GM13977 (cell line): ENCODE data around the gene MEGF11.

ENCODE experiments used
- DNase-seq: peaks from one replicate; pipeline ENCODE4 v3.0.0; 2012; ENCODE audit warnings: low spot score
- in situ Hi-C: fragments of 300-500 bp; cut with MboI; formaldehyde crosslinking; loops from one replicate; pipeline ENCODE4 v1.12.0; 2022; ENCODE audit warnings: low sequenced_read_pairs, low pct_unique_long_range_greater_than_20kb, mixed read lengths, inconsistent platforms; ENCODE audit not compliant: unreplicated experiment
- TF ChIP-seq, protein P1 (sequence below): IDR thresholded peaks from 2 replicates; pipeline ENCODE4 v1.5.1; 2012; ENCODE audit warnings: mild to moderate bottlenecking, control low read depth; ENCODE audit not compliant: insufficient read depth; ENCODE audit errors: extremely low read depth, missing control alignments

Gene MEGF11

DNA sequence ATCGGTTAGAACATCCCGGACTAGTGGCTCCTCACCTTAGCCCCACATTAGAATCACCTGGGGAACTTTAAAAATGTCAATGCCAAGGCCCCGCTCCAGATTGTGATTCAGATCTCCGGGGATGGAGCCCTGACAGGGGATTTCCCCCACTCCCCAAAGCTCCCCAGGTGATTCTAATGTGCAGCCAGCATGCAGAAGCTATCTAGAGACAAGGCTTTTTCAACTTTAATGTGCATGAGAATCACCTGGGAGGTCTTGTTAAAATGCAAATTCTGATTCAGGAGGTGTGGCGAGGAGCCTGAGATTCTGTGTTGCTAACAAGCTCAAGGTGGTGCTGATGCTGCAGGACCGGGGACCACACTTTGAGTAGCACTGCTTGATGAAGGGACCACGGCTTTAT is 227.6 kb downstream of the MEGF11 start:
- no peak for DNase-seq
- in situ Hi-C loops = no loop called here

DNA sequence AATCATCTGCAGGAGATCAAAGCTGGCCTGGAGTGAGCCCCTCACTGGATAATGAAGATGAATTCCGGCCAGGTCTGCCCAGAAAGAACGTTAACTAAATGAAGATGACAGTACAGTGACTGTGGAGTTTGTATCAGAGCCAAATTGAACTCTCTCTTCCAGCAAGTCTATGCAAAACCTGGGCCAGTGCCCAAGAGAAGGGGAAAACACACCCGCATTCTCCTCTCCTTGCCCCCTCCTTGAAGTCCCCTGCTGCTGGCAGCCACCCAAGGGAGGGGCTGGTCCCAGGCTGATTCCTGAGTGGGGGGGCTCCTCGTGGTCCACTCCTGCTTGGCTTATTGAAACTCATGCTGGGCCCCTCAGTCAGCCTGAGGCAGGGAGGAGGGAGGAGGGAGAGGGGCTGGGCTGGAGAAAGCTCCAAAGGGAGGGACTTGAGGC is 228.5 kb downstream of the MEGF11 start:
- TF ChIP-seq, protein P1, sequence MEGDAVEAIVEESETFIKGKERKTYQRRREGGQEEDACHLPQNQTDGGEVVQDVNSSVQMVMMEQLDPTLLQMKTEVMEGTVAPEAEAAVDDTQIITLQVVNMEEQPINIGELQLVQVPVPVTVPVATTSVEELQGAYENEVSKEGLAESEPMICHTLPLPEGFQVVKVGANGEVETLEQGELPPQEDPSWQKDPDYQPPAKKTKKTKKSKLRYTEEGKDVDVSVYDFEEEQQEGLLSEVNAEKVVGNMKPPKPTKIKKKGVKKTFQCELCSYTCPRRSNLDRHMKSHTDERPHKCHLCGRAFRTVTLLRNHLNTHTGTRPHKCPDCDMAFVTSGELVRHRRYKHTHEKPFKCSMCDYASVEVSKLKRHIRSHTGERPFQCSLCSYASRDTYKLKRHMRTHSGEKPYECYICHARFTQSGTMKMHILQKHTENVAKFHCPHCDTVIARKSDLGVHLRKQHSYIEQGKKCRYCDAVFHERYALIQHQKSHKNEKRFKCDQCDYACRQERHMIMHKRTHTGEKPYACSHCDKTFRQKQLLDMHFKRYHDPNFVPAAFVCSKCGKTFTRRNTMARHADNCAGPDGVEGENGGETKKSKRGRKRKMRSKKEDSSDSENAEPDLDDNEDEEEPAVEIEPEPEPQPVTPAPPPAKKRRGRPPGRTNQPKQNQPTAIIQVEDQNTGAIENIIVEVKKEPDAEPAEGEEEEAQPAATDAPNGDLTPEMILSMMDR = no peak
- in situ Hi-C loops = no loop called here

More for the DNA sequence above, 227.6 kb downstream of the MEGF11 start:
- TF ChIP-seq, protein P1 = no peak

DNA sequence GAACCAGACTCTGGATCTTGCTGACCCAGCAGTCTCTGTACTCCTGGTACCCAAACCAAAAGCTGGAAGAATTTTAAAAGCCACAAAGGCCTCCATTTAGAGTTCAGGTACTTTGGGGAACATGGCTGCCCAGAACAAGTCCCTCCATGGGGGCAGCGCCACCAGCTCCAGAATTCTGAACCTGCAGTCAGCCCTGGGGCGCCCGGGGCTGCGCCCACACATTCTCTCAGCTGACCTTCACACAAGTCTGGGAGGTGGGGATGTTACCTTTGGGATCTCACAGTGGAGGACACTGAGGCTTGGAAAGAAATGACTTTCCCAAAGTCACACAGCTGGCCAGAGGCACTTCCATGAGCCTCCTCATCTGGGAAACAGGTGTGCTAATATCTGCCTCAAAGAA is 229.4 kb downstream of the MEGF11 start:
- TF ChIP-seq, protein P1 = no peak
- no peak for DNase-seq
- in situ Hi-C loops = no loop called here

More for the DNA sequence above, 228.5 kb downstream of the MEGF11 start:
- DNase-seq = no peak

DNA sequence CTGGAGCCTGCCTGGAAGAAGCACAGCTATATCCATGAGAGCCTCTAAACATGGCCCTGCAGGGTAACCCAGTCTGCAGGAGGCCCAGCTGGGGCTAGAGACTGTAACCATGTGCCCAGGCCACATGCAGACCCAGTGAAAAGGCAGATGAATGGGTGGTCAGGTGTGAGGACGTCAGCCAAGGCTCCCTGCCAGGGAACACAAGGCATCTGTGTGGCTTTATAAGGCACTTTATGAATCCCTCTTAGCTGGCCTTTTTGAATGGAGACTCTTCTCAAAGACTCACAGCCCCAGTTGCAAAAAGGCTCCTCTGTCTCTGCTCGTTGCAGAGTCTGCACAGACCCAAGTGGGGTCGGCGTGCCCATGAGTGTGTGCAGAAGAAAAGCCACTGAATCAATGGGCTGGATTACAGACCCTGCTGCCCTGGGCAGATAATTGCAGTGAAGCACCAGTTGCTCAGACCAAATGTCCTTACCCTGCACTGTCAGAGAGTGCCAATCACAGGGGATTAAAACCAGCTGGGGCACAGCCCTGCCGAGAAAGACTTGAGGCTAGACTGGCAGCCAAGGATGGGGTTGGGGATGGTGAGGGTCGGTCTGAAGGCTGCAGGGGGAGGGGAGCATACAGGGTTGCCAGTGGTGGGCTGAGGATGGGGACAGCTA is 230.1 kb downstream of the MEGF11 start:
- TF ChIP-seq, protein P1 = no peak
- no peak for DNase-seq
- in situ Hi-C loops = no loop called here

DNA sequence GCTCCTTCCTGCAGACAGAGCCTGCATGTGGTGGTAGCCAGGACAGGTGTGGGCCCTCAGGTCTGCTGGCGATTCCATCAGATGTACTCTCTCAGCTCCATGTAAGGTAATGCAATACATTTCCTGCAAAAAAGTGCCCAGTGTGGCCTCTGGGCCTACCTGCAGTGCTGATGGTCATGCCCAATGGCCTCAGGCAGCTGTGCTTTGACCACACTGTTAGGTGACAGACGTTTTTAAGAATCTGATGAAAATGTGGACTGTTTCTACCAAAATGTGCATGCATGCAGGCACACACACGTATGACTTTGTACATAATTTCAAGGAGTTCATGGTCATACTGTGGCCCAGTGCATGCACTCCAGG is 231.4 kb downstream of the MEGF11 start:
- in situ Hi-C loops = no loop called here
- no peak for DNase-seq
- TF ChIP-seq, protein P1 = no peak

DNA sequence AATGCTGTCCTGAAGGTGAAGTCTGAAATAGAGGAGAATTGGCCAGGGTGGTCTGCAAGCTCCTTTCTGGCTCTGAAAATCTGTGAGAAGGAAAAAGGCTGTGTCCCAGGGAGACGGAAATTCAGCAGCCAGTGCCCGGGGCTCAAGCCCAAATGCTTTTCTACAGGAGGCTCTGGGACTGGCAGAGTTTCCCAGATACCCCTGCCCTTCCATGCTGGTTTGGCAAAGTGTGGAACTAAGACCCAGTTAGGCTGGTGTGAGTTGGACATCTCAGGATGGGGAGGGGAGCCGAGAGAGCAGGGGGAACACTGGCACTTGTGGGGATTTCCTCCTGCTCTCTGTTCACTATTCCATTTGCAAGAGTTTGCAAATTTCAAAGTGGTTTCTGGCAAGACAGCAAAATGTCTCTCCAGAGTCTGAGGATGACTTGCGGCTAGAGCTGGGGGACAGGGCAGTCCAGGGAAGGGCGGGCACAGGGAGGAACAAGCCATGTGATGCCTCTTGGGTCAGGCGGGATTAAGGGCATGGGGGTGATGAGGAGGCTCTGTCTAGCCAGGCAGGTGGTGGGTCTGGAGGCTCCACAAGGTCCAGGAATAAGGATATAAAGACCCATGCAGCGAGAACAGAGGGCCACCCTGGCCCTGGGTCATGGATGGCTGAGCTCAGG is 231.9 kb downstream of the MEGF11 start:
- no peak for DNase-seq
- TF ChIP-seq, protein P1 = no peak
- in situ Hi-C loops = no loop called here
